GM19468 (cell line): ENCODE data around the gene ANG.
"Not testable (repeated sequence)": the region's sequence is repeated elsewhere in the genome, so short reads cannot be mapped to it uniquely, and the experiment has no call there.

Experiments
- ATAC-seq: cut with Tn5 transposase; IDR thresholded peaks from one replicate; pipeline ENCODE4 v1.9.1; 2021; ENCODE audit warnings: mild to moderate bottlenecking, moderate library complexity, moderate number of reproducible peaks; ENCODE audit not compliant: unreplicated experiment; ENCODE audit errors: extremely low read depth

The ANG gene

GRCh38 chr14:20696764-20697163, 8.2 kb downstream of the ANG start:
- no peak for ATAC-seq

GRCh38 chr14:20697273-20698017, 8.9 kb downstream of the ANG start:
- no peak for ATAC-seq

- no peak for ATAC-seq
These were observed 9.4 kb downstream of the ANG start for GRCh38 chr14:20698018-20698329.

GRCh38 chr14:20698934-20699333, 10.4 kb downstream of the ANG start:
- no peak for ATAC-seq

GRCh38 chr14:20699931-20700330, 11.4 kb downstream of the ANG start:
- no peak for ATAC-seq

GRCh38 chr14:20700965-20701364, 12.4 kb downstream of the ANG start:
- not testable (repeated sequence) for ATAC-seq

- ATAC-seq: no peak
These were observed 18.2 kb downstream of the ANG start for GRCh38 chr14:20706657-20707355.

- ATAC-seq: no peak
These were observed 19.1 kb downstream of the ANG start for GRCh38 chr14:20707622-20708021.

- no peak for ATAC-seq
These were observed 22.7 kb downstream of the ANG start for GRCh38 chr14:20711261-20711660.

- no peak for ATAC-seq
These were observed 23.1 kb downstream of the ANG start for GRCh38 chr14:20711685-20712084.

- ATAC-seq: no peak
These were observed 24.3 kb downstream of the ANG start for GRCh38 chr14:20712904-20713303.

- no peak for ATAC-seq
These were observed 26.2 kb downstream of the ANG start for GRCh38 chr14:20714593-20715250.

GRCh38 chr14:20719777-20720176, 31.2 kb downstream of the ANG start:
- no peak for ATAC-seq

GRCh38 chr14:20720741-20721140, 32.2 kb downstream of the ANG start:
- ATAC-seq: no peak

- no peak for ATAC-seq
These were observed 33.5 kb downstream of the ANG start for GRCh38 chr14:20722016-20722415.

- no peak for ATAC-seq
These were observed 34.9 kb downstream of the ANG start for GRCh38 chr14:20723488-20723887.

GRCh38 chr14:20726121-20726520, 37.6 kb downstream of the ANG start:
- ATAC-seq: not testable (repeated sequence)

- ATAC-seq: no peak
These were observed 38.0 kb downstream of the ANG start for GRCh38 chr14:20726531-20726930.

GRCh38 chr14:20730891-20731290, 42.3 kb downstream of the ANG start:
- no peak for ATAC-seq

GRCh38 chr14:20732477-20732876, 43.9 kb downstream of the ANG start:
- no peak for ATAC-seq

- ATAC-seq: no peak
These were observed 44.5 kb downstream of the ANG start for GRCh38 chr14:20732979-20733635.
